HG02943 (cell line): ENCODE data around the gene SRD5A3.

ENCODE experiments used
- ATAC-seq: cut with Tn5 transposase; IDR thresholded peaks from one replicate; pipeline ENCODE4 v1.9.1; 2021; ENCODE audit warnings: mild to moderate bottlenecking, low read depth, moderate library complexity; ENCODE audit not compliant: unreplicated experiment

Gene SRD5A3

GRCh38 chr4:55345980-55346850, at the start of gene SRD5A3:
Gene SRD5A3 (plus strand): TSS chr4:55346242. CDS start chr4:55346337, 95 bp downstream.
- peak; percentile 94 for ATAC-seq

DNA sequence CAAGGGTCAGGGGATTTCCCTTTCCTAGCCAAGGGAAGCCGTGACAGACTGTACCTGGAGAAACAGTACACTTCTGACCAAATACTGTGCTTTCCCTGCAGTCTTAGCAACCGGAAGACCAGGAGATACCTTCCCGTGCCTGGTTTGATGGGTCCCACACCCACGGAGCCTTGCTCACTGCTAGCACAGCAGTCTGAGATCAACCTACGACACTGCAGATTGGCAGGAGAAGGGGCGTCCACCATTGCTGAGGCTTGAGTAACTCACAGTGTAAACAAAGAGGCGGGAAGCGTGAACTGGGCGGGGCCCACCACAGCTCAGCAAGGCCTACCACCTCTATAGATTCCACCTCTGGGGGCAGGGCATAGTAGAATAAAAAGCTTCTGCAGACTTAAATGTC, 48.7 kb upstream of the SRD5A3 start:
- ATAC-seq = no peak

DNA sequence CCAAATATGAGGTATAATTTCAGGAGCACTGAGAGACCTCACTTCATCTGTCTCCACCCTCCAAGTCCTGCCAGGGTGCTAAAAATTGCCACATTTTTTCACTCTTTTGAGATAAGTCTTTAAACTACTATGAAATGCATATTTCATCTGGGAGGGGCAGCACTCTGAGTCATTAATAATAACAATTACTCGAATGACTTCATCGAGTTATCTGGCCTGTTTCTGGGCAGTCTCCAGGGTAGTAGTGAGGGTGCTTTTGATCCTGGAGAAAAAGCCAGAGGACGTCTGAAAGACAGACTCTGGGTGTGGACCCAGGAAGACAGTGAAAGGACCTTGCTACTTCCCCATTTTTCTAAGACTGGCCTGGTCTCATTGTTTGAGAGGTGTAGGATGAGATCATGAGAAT, 42.3 kb upstream of the SRD5A3 start:
- ATAC-seq = no peak

DNA sequence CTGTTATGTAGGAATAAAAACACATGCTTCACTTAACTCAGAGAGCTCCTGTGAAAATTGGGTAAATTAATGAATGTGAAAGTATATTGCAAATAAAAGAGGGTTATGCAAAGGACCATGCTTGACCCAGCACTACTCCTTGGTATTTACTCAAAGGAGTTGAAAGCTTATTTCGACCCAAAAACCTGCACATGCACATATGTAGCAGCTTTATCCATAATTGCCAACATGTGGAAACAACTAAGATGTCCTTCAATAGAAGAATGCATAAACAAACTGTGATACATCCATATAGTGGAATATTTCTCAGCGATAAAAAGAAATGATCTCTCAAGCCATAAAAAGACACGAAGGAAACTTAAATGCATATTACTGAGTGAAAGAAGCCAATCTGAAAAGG, 41.7 kb upstream of the SRD5A3 start:
- ATAC-seq = no peak

DNA sequence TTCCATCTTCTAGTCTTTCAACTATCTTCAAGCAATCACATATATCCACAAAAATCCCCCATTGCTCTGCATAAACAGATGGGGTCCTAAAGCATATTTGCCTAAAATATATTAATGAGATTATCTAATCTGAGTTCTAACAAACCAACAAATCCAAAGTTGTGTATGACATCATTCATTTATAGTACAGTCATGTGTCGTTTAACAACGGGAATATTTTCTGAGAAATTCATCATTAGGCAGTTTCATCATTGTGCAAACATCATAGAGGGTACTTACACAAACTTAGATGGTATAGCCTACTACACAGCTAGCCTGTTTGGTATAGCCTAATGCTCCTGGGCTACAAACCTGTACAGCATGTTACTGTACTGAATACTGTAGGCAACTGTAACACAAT, 38.0 kb upstream of the SRD5A3 start:
- no peak for ATAC-seq

GRCh38 chr4:55311792-55312488, 34.1 kb upstream of the SRD5A3 start:
- no peak for ATAC-seq

GRCh38 chr4:55312489-55313101, 33.4 kb upstream of the SRD5A3 start:
- ATAC-seq = no peak

DNA sequence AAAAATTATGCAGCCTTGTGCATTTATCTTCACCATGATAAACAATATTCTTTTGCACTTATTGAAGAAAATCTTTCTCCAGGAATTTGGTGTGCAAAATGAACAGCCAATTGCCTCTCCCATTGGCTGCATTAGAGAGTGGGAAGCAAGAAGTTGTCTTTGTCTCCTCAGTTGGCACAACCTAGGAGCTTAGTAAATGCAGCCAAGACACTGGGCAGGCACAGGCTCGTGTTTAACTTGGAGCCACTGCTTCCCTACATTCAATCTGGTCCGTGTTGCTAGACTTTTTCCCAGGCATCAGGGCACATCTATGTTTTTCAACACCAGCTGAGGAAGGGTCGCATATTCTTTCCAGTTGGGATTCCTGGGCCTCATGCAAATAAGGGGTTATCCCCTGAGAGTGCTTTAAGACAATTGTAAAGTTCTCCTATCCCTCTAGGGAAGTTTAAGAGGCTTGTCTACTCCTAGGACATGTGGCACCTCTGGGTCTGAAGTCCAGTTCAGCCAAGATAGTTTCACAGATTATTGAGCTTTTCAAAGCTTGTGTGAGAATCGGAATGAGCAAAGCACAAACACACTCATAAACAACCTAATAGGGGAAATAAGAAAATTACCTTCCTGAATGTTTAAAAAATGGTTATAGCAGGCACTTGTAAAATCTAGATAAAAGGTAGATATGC, 31.8 kb upstream of the SRD5A3 start:
- ATAC-seq = no peak

GRCh38 chr4:55318175-55319129, 27.6 kb upstream of the SRD5A3 start:
- no peak for ATAC-seq

DNA sequence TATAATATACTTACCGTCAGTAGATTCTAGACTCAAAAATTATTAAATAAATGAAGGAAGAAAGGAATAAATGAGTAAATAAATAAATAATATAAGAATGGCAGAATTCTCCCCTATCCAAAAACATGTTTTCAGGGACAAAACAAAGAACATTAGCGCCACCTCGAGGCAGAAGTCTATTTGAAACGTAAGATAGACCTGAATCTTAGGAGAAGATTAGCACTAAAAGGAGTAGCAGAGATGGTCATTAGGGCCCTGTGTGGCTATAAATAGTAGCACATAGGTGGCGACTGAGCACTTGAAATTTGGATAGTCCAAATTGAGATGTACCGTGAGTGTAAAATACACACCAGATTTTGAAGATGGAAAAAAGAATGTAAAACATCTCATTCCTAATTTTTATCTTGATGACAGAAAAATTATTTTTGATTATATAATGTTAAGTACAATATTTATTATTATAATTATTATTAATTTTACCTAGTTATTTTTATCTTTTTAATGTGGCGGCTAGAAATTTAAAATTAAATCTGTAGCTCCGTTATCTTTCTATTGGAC, 24.3 kb upstream of the SRD5A3 start:
- no peak for ATAC-seq

- no peak for ATAC-seq
These were observed 22.7 kb upstream of the SRD5A3 start for GRCh38 chr4:55323375-55323774.

DNA sequence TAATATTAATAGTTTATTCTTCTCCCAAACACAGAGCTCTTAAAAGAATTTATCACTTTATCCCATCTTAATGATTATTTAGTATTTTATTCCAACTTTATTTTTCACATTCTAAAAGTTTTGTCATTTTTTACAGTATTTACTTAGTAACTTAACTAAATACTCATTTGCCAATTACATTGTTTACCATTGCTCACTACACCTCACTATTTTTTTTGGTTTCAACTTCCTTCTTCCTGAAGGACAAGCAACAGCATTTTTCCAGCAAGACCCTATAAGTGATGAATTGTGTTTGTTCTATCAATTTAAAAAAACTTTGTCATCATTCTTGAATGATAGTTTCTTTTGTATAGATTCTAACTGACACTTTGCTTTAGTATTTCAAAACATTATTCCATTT, 19.4 kb upstream of the SRD5A3 start:
- ATAC-seq = no peak

GRCh38 chr4:55329012-55329411, 17.0 kb upstream of the SRD5A3 start:
- ATAC-seq = no peak

- ATAC-seq = no peak
These were observed 15.8 kb upstream of the SRD5A3 start for GRCh38 chr4:55330241-55330640.

GRCh38 chr4:55336138-55337034, 9.7 kb upstream of the SRD5A3 start:
- ATAC-seq = no peak

DNA sequence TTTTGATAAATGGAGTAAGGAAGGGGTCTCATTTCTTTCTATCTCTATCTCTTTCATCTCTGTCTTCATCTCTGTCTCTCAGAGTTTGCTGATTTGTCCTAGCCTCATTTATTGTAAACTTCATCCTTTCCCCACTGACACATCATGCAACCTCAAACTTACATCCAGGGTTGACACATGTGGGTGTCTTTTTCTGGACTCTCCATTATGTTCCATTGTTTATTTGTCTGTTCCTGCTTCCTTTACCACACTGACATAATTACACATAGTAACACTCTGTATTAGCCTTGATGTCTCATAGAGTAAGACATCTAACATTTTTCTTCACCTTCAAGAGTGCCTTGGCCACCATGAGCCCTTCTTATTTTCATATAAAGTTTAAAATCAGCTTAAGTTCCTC, 8.1 kb upstream of the SRD5A3 start:
- no peak for ATAC-seq

- no peak for ATAC-seq
These were observed 7.6 kb upstream of the SRD5A3 start for GRCh38 chr4:55338486-55338885.

DNA sequence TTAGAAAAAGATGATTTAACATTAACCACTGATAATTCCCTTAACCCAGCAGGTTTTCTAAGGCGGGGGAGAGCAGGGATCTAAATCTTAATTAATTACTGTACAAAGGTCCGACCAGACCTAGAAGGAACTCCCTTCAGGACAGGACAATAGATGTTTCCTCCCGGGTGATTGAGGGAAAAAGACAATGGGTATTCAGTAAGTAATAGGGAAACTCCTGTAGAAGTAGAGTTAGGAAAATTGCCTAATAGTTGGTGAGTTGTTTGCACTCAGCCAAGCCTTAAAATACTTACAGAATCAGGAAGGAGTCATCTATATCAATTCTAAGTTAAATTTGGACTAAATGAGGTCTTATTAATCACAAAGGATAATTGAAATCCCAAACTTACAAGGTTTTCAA, 5.8 kb upstream of the SRD5A3 start:
- no peak for ATAC-seq
